ENCODE measurements around the gene ZNF862.

DNA sequence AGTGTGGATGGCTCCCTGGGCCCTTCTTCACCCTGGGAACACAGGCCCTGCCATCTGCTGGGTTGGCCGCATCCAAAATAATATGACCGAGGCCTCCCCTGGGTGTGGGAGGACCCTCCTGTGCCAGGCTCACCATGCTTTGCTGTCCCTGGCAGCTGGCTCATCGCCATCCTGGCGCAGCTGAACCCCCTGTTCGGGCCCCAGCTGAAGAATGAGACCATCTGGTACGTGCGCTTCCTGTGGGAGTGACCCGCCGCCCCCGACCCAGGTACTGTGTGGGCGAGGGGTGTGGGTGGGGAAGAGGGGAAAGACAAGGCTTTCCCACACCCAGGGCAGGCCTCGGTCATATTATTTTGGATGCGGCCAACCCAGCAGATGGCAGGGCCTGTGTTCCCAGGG lies 40.3 kb downstream of the ZNF862 start:
- TF ChIP-seq, protein P1, sequence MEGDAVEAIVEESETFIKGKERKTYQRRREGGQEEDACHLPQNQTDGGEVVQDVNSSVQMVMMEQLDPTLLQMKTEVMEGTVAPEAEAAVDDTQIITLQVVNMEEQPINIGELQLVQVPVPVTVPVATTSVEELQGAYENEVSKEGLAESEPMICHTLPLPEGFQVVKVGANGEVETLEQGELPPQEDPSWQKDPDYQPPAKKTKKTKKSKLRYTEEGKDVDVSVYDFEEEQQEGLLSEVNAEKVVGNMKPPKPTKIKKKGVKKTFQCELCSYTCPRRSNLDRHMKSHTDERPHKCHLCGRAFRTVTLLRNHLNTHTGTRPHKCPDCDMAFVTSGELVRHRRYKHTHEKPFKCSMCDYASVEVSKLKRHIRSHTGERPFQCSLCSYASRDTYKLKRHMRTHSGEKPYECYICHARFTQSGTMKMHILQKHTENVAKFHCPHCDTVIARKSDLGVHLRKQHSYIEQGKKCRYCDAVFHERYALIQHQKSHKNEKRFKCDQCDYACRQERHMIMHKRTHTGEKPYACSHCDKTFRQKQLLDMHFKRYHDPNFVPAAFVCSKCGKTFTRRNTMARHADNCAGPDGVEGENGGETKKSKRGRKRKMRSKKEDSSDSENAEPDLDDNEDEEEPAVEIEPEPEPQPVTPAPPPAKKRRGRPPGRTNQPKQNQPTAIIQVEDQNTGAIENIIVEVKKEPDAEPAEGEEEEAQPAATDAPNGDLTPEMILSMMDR (IDR thresholded peaks at IDR 0.05): no peak
- TF ChIP-seq POLR2A (IDR thresholded peaks at IDR 0.05): no peak
- TF ChIP-seq EP300 (IDR thresholded peaks at IDR 0.05): no peak
